PC-9 (cell line): Measurements from ENCODE around the gene NFKBIL1.

Experiments
- EZH2 ChIP-seq: fragments of 200-600 bp; sonication (generic); IDR thresholded peaks from 2 replicates; pipeline ENCODE4 v1.8.0; 2017; ENCODE audit warnings: antibody characterized with exemption, low read depth
- TF ChIP-seq, protein P1 (sequence below): fragments of 200-600 bp; sonication (generic); conservative IDR thresholded peaks from 2 replicates; pipeline ENCODE4 v1.6.1; 2017; ENCODE audit warnings: mixed run types, antibody characterized with exemption, mild to moderate bottlenecking, moderate library complexity

GRCh38 chr6:31585491-31585890 lies 38.1 kb downstream of the NFKBIL1 start:
- TF ChIP-seq, protein P1, sequence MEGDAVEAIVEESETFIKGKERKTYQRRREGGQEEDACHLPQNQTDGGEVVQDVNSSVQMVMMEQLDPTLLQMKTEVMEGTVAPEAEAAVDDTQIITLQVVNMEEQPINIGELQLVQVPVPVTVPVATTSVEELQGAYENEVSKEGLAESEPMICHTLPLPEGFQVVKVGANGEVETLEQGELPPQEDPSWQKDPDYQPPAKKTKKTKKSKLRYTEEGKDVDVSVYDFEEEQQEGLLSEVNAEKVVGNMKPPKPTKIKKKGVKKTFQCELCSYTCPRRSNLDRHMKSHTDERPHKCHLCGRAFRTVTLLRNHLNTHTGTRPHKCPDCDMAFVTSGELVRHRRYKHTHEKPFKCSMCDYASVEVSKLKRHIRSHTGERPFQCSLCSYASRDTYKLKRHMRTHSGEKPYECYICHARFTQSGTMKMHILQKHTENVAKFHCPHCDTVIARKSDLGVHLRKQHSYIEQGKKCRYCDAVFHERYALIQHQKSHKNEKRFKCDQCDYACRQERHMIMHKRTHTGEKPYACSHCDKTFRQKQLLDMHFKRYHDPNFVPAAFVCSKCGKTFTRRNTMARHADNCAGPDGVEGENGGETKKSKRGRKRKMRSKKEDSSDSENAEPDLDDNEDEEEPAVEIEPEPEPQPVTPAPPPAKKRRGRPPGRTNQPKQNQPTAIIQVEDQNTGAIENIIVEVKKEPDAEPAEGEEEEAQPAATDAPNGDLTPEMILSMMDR, result peak; percentile 60
- TF ChIP-seq EZH2, result no peak
